Prostate gland (tissue), 2 donors: ENCODE measurements around the gene PDZRN4. TPM values are rescaled to one million over a fixed set of nuclear protein-coding genes. Genes with fewer than 3 reads are reported as not detected.
"Not testable (repeated sequence)": the region's sequence is repeated elsewhere in the genome, so short reads cannot be mapped to it uniquely, and the experiment has no call there.

ENCODE experiments used
- DNase-seq: peaks from one replicate; pipeline ENCODE4 v3.0.0-alpha.2; 2019; ENCODE audit warnings: low spot score
- H3K27ac ChIP-seq, 2 donors: fragments of 200-600 bp; sonication (generic); 2 replicates each; pipeline ENCODE4 v1.5.1; 2017 to 2019
- H3K27me3 ChIP-seq: fragments of 200-600 bp; sonication (generic); replicated peaks from 2 replicates; pipeline ENCODE4 v1.5.1; 2019; ENCODE audit not compliant: insufficient read depth
- H3K36me3 ChIP-seq, 2 donors: fragments of 200-600 bp; sonication (generic); 1 replicate in 1 of 2; 2 replicates in 1 of 2; pipeline versions ENCODE4 v1.5.1 to v1.8.1; 2017 to 2019
- H3K4me1 ChIP-seq: fragments of 200-600 bp; sonication (generic); replicated peaks from 2 replicates; pipeline ENCODE4 v1.5.1; 2019
- H3K4me3 ChIP-seq, 2 donors: fragments of 200-600 bp; sonication (generic); 2 replicates each; pipeline ENCODE4 v1.5.1; 2017 to 2019
- H3K9me3 ChIP-seq: fragments of 200-600 bp; sonication (generic); 2 replicates; pipeline ENCODE4 v1.5.1; 2017
- POLR2A ChIP-seq: fragments of 450-650 bp; IDR thresholded peaks from one replicate; pipeline ENCODE4 v1.6.1; 2016; ENCODE audit warnings: antibody characterized with exemption, mild to moderate bottlenecking
- POLR2AphosphoS5 ChIP-seq: sonication (generic); formaldehyde crosslinking; IDR thresholded peaks from one replicate; pipeline ENCODE4 v1.6.1; 2017; ENCODE audit warnings: antibody characterized with exemption
- WGBS: methylation state at CpG from one replicate; pipeline ENCODE4 v1.1.5; 2018; 5-methylcytosine and 5-hydroxymethylcytosine counted together
- intact Hi-C: fragments of 100-400 bp; cut with DNase I; formaldehyde crosslinking; loops from one replicate; pipeline ENCODE4 v1.14.2; 2022
- total RNA-seq, 2 donors: library from RNA; depleted of rRNA; stranded (reverse); fragments of >200 nt; gene quantifications; one replicate each; pipeline ENCODE4 v1.1.0, GENCODE V29; 2016
- TF ChIP-seq, protein P1 (sequence below), 4 experiments: fragments of 200-600 bp in 2 of 4; fragments of 450-650 bp in 2 of 4; sonication (generic) in 2 of 4; IDR thresholded peaks; 1 replicate in 3 of 4; 2 replicates in 1 of 4; pipeline ENCODE4 v1.5.1; 2016 to 2019; ENCODE audit warnings: antibody characterized with exemption in 4 of 4, mild to moderate bottlenecking in 2 of 4, moderate library complexity in 2 of 4

PDZRN4 gene
- total RNA-seq, 2 donors from 2014 or later, result 6.5 to 21.1 TPM

DNA sequence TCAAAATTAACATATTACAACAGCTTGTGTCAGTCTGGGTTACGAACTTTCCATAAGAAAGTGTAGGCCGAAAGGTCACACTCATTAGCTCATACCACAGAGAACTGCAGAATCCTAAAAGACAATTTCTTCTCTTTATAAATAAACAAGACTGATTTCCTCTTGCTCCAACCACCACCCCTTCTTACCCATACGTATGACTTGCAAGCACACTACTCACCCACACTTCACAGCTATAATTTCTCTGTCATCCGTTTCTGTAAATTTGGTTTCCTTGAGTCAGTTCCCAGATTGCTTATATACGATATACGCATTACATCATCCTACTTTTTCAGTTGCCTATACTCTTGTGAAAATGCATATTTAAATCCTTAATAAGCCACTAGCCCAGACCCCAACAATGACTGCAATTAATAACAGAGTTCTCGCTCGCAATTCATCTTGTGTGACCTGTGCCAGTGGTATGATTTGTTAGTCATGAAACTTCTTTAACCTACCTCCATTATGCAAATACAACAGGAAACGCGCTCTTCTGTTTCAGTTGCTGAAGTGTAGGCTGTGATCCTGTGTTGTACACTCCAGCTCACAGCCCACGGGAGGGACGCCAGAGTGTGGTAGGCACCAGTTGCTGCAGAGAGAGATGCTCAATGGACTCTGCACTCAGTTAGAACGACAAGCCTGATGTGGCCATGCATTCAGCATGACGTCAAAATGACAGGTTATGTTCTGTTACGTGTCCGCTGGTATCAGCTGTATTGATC is 417.6 kb downstream of the PDZRN4 start:
- H3K4me1 ChIP-seq, result no peaks in the 10 kb centered on the region
- H3K4me3 ChIP-seq, result no peak overlapping the region
- no peak overlapping the region for H3K27ac ChIP-seq
- WGBS, result 83% methylated on average over 16 of the region's 16 CpGs
- no peak for TF ChIP-seq POLR2AphosphoS5
- TF ChIP-seq, protein P1, sequence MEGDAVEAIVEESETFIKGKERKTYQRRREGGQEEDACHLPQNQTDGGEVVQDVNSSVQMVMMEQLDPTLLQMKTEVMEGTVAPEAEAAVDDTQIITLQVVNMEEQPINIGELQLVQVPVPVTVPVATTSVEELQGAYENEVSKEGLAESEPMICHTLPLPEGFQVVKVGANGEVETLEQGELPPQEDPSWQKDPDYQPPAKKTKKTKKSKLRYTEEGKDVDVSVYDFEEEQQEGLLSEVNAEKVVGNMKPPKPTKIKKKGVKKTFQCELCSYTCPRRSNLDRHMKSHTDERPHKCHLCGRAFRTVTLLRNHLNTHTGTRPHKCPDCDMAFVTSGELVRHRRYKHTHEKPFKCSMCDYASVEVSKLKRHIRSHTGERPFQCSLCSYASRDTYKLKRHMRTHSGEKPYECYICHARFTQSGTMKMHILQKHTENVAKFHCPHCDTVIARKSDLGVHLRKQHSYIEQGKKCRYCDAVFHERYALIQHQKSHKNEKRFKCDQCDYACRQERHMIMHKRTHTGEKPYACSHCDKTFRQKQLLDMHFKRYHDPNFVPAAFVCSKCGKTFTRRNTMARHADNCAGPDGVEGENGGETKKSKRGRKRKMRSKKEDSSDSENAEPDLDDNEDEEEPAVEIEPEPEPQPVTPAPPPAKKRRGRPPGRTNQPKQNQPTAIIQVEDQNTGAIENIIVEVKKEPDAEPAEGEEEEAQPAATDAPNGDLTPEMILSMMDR (IDR thresholded peaks at IDR 0.05), result no peak
- TF ChIP-seq POLR2A, result no peak
- DNase-seq, result no peak
- no peaks in the 10 kb centered on the region for H3K27me3 ChIP-seq
- intact Hi-C loops, result no loop called here
- H3K9me3 ChIP-seq, result no peaks in the 10 kb centered on the region
- H3K36me3 ChIP-seq, result no peaks in the 10 kb centered on the region

DNA sequence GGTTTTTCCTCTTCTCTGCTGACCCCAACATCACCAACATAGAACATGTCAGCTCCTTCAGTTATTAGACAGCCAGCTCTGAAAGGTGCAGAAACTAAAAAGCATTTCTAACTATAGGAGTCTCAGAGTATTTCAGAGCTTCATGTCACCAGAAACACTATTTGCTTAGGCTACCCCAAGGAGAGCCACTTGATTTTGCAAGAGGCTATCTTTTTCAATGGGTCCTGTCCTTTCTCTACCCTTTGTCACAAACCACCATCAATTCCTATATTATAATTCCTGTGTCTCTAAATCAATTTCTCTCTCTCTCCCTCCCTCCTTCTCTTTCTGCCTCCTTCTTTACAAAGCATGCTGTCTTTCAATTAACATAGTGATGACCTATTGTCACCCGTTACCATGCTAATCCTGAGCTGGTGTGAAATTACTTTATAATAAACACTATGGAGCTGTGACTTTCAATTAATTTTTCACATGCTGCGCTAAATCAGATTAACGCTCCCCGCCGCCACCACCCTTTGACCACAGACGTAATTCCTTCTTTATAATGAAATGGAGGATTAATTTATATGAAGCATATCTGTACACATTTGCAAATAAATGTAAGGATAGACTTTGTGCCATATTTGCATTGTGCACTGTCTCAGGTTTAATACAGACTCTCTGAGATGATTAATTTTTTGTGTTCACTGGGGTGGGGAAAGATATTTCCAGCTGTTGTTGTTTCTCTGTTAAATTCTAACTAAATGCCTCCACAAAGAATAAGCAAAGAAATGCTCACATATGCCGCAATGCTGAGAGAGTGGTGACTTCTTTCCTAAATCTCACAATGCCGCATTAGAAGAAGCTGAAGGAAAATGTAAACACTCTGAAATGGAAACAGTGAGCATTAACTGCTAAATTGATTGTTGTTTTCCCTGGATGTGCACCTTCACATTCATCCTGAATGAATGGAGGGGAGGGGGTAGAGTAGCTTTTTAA is 418.6 kb downstream of the PDZRN4 start:
- H3K27me3 ChIP-seq, result no peaks in the 10 kb centered on the region
- TF ChIP-seq, protein P1 (IDR thresholded peaks at IDR 0.05), result no peak
- TF ChIP-seq POLR2AphosphoS5 (no peak), POLR2A (no peak)
- no peak overlapping the region for H3K27ac ChIP-seq
- no peak for DNase-seq
- H3K4me1 ChIP-seq, result no peaks in the 10 kb centered on the region
- intact Hi-C loops, result loop anchor here (1.0 kb wide), 1 partner anchor 11 kb away; no protein-coding TSS in a partner anchor
- no peak overlapping the region for H3K4me3 ChIP-seq
- H3K9me3 ChIP-seq, result no peaks in the 10 kb centered on the region
- 74% methylated on average over 8 of the region's 8 CpGs for WGBS
- H3K36me3 ChIP-seq, result no peaks in the 10 kb centered on the region

DNA sequence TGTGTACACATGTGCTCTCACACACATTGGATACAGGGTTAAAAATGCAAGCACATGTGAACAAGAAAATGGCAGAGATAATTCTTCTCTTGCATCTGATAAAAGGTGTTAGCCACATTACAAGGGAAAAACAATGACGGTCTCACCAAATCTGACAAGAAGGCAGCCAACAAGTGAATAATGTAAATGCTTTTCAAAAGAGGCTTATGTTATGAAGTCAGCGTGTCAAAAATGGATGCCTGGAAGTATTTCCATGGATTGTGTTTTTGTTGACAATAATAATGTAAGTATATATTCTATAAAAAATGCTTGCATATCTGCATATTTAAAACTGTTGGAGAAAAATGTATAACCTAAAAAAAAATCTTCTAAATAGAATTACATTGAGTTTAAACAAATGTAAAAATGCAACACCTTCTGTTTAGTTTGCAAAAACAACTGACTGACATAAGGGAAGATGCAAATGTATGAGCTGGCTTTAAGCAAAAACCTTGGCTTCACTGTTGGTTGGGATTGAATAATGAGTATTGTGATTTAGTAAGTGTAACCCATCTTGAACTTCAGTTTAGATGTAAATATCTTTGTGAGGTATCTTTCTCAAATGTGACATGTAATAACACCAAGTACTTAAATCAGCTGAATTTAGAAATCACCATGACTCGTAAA is 424.9 kb downstream of the PDZRN4 start:
- Histone ChIP-seq H3K9me3 (no peaks in the 10 kb centered on the region), H3K27ac (no peak overlapping the region), H3K36me3 (no peaks in the 10 kb centered on the region), H3K4me3 (no peak overlapping the region), H3K4me1 (no peaks in the 10 kb centered on the region), H3K27me3 (no peaks in the 10 kb centered on the region)
- WGBS, result 83% methylated on average over 3 of the region's 3 CpGs
- no peak for DNase-seq
- intact Hi-C loops, result no loop called here
- TF ChIP-seq POLR2AphosphoS5 (no peak), POLR2A (no peak)
- TF ChIP-seq, protein P1 (IDR thresholded peaks at IDR 0.05), result no peak

DNA sequence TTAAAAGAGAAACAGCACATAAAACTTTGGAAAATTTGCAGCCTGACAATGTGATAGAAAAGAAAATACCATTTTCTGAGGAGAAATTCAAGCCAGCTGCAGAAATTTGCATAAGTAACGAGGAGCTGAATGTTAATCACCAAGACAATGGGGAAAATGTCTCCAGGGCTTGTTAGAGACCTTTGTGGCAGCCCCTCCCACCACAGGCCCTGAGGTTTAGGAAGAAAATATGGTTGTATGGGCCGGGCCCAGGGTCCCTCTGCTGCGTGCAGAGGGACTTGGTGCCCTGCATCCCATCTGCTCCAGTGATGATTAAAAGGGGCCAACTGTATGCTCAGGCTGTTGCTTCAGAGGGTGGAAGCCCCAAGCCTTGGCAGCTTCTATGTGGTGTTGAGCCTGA is 427.1 kb downstream of the PDZRN4 start:
- H3K36me3 ChIP-seq, H3K4me3 ChIP-seq, H3K4me1 ChIP-seq, H3K27ac ChIP-seq, DNase-seq, H3K27me3 ChIP-seq, intact Hi-C loops, H3K9me3 ChIP-seq: not testable (repeated sequence)
- WGBS, result 64% methylated on average over 3 of the region's 3 CpGs

DNA sequence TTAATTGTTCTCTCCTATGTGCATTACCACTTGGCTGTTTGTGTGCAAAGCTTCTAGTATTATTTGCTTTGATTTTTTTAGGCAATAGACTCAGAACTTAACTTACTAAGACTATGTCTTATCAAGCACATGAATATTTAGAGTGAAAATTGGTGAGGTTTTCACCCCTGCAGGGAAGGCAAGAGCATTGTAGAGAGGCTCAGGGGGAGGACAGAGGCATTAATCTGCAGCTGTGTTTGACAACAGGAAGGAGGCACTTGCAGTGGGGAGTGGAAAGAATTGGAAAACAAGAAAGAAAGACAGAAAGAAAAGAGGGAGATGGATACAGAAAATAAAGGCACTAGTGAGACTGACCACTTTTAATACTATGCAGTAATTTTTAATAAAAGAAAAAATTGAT is 431.6 kb downstream of the PDZRN4 start:
- no peaks in the 10 kb centered on the region for H3K9me3 ChIP-seq
- no peaks in the 10 kb centered on the region for H3K36me3 ChIP-seq
- no peak for DNase-seq
- intact Hi-C loops, result no loop called here
- H3K27ac ChIP-seq, result no peak overlapping the region
- TF ChIP-seq POLR2A (no peak), POLR2AphosphoS5 (no peak)
- TF ChIP-seq, protein P1 (IDR thresholded peaks at IDR 0.05), result no peak
- no peaks in the 10 kb centered on the region for H3K4me1 ChIP-seq
- H3K27me3 ChIP-seq, result no peaks in the 10 kb centered on the region
- H3K4me3 ChIP-seq, result no peak overlapping the region
